ENCODE results near the gene MRPL42.

MRPL42 gene

GRCh38 chr12:93537769-93538168 lies 70.5 kb downstream of the MRPL42 start:
- no peak for TF ChIP-seq CTCF (IDR thresholded peaks at IDR 0.05; ENCODE audit: control insufficient read depth, insufficient read depth, low read depth, low read length, missing control alignments)
- no peak for DNase-seq (ENCODE audit: low read depth)
- H3K4me3 ChIP-seq (ENCODE audit: control insufficient read depth, low read depth, low read length), result no peak overlapping the region

DNA sequence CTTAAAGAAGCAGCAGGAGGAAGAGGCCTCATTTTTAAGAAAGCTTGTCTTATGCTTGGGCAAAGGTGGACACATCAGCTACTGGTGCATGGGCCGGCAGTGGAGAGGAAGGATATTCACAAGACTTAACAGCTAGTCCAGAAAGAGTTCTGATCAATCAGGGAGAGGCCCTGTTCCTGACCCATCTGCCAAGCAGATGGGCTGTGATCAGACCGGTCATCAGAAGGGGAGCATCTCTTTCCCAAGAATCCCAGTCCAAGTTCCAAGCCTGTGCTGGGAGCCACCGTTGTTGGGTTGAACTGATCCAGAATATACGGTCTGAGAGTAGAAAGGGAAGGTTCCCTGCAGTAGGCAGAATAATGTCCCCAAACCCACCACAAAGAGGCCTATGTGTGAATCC lies 72.5 kb downstream of the MRPL42 start:
- H3K4me3 ChIP-seq (ENCODE audit: control insufficient read depth, low read depth, low read length), result no peak overlapping the region

DNA sequence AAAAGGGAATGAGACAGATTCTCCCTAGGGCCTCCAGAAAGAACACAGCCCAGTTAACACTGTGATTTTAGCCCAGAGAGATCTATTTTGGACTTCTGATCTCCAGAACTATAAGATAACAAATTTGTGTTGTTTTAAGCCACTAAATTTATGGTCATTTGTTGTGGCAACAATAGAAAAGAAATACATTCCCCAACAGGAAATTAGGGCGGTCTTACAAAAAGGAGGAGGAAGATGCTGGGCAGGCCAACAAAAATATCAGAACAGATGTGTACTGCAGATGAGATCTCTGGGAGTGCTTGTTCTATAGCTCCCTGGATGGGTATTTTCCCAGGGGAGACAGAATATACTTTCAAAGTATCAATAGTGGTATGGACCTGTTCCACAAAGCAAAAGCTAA lies 73.2 kb downstream of the MRPL42 start:
- no peak for TF ChIP-seq CTCF (IDR thresholded peaks at IDR 0.05; ENCODE audit: control insufficient read depth, insufficient read depth, low read depth, low read length, missing control alignments)
- no peak for DNase-seq (ENCODE audit: low read depth)
- no peak overlapping the region for H3K4me3 ChIP-seq (ENCODE audit: control insufficient read depth, low read depth, low read length)

More for the DNA sequence above, 72.5 kb downstream of the MRPL42 start:
- no peak for DNase-seq (ENCODE audit: low read depth)
- no peak for TF ChIP-seq CTCF (IDR thresholded peaks at IDR 0.05; ENCODE audit: control insufficient read depth, insufficient read depth, low read depth, low read length, missing control alignments)

DNA sequence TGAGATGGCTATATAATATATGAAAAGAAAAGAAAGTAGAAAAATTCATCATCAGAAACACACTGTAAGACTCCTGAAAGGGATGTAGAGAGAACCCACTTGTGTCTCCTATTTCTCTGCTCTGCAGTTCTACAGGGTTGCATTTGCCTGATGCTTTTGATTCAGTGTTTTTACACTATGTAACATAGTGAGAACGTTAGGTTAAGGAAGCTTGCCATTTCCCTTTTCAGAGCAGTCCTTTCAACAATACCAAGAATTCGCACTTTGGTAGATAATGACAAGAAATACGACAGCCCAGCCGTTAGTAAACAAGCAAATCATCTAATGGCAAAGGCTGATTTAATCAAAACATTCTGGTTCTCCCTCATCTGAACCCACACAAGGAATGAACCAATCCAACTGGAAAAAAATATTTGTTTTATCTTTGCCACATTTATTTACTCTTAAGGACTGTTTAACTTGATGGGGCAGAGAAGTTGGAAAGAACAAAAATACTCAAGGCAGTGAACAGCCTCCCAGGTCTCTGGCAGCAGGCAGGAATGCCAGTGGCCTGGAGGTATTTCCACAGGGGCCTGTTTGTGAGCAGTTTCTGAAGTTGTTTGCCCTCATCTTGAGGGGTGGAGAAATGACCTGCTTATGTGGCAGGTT lies 74.4 kb downstream of the MRPL42 start:
- H3K4me3 ChIP-seq (ENCODE audit: control insufficient read depth, low read depth, low read length), result no peak overlapping the region
- no peak for TF ChIP-seq CTCF (IDR thresholded peaks at IDR 0.05; ENCODE audit: control insufficient read depth, insufficient read depth, low read depth, low read length, missing control alignments)
- DNase-seq (ENCODE audit: low read depth), result no peak

- no peak for DNase-seq (ENCODE audit: low read depth)
These were observed 80.5 kb downstream of the MRPL42 start for GRCh38 chr12:93547778-93548177.

DNA sequence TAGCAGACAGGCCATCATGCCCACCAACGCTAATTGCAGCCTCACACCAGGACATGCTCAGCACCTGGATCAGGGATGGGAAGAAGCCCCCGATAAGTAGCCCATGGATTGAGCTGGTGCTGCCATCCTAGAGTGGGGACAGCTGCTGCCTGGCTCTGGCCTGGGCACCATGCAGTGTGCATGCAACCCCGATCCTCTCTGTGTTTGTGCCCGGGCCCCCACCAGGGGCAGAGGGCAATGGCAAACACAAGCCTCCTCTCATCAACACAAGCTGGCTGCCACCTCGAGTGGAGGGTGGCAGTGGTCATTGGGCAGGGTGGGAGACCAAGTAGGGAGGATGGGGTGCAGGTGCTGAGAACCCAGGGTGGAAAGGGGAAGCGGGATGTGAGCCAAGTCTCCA lies 81.9 kb downstream of the MRPL42 start:
- no peak for TF ChIP-seq CTCF (IDR thresholded peaks at IDR 0.05; ENCODE audit: control insufficient read depth, insufficient read depth, low read depth, low read length, missing control alignments)
- no peak for DNase-seq (ENCODE audit: low read depth)
- H3K4me3 ChIP-seq (ENCODE audit: control insufficient read depth, low read depth, low read length), result no peak overlapping the region

More at GRCh38 chr12:93547778-93548177, 80.5 kb downstream of the MRPL42 start:
- no peak for TF ChIP-seq CTCF (IDR thresholded peaks at IDR 0.05; ENCODE audit: control insufficient read depth, insufficient read depth, low read depth, low read length, missing control alignments)
- no peak overlapping the region for H3K4me3 ChIP-seq (ENCODE audit: control insufficient read depth, low read depth, low read length)
